GM19452 (cell line): ENCODE measurements around the gene CRELD1.

Experiments used
- ATAC-seq: cut with Tn5 transposase; IDR thresholded peaks from one replicate; pipeline ENCODE4 v1.9.1; 2021; ENCODE audit not compliant: unreplicated experiment

CRELD1 gene

DNA sequence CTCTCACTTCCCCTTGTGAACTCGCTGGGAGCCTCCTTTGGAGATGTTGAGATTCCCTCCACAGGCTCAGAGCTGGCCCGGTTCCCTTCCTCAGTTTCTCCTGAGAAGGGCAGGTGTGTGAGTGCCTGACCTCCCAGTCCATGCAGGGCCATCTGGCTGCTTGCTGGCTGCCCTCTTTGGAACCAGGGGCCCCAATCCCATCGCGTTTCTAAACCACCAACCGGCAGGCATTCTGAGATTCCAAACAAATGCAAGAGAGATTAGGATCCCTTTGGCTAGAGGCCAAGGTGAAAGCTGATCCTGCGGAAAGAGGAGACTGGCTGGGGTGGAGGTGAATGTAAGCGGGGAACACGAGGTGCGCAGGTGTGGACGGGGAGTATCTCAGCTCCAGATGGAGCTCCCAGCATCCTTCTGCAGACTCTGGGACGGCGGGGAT lies 21.5 kb downstream of the CRELD1 start:
- ATAC-seq = no peak

DNA sequence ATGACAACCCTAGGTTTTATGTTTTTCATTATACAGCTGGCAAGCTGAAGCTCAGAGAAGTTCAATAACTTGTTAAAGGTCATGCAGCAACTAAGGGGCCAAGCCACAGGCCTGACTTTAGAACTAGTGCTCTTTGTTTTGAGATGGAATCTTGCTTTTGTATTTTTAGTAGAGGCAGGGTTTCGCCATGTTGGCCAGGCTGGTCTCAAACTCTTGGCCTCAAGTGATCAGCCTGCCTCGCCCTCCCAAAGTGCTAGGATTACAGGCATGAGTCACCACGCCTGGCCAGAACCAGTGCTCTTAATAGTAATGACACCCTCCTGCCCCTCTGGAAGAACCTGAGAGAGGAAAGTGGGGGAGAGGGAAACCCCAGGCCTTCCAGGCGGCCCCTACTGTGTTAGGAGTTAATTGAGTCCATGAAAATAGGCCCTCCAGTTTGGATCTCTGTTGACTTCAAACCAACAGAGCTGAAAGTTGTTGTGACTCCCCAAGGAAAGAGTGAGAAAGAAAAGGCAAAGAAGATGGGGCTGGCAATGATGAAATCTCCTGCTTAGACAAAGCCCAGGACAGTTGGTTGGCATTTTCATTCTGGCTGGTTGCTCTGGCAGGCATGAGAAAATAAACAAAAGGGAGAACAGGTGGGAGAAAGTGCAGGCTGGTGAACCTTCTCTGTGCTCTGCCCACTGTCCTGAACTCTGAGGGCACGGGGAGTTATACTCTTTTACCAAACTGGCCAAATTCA lies 22.1 kb downstream of the CRELD1 start:
- no peak for ATAC-seq

DNA sequence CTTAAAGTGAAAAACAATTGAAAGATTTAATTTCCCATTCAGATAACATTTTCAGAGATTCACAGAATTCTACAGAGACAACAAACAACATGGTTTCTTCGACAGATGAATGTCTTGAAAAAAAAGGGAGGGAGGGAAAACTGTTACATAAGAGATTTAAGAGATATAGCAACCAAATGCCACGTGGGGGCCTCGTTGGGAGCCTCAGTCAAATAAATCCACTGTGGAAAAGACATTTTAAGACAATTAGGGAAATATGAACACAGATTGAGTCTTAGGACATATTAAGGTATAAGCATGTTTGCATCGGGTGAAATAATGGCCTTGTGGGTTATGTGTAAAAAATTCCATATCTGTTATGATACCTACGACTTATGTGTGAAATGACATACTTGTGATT lies 23.6 kb downstream of the CRELD1 start:
- ATAC-seq = no peak

DNA sequence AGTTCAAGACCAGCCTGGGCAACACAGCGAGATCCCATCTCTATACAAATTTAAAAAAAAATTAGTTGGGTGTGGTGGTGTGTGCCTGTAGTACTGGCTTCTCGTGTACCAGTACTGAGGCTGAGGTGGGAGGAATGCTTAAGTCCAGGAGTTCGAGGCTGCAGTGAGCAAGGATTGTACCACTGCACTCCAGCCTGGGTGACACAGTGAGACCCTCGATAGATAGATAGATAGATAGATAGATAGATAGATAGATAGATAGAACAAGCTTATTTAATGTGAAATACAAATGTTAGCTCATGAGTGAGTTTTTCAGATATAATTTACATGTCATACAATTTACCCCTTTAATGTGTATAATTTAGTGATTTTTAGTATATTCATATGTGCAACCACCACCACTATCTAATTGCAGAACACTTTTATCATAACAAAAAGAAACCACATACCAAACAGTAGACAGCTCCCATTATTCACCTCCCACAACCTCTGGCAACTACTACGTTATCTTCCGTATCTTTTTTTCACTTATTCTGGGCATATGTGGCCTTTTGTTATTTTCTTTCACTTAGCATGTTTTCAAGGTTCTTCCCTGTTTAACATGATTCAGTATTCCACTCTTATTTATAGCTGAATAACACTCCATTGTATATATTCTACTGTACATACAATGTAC lies 31.7 kb downstream of the CRELD1 start:
- no peak for ATAC-seq

DNA sequence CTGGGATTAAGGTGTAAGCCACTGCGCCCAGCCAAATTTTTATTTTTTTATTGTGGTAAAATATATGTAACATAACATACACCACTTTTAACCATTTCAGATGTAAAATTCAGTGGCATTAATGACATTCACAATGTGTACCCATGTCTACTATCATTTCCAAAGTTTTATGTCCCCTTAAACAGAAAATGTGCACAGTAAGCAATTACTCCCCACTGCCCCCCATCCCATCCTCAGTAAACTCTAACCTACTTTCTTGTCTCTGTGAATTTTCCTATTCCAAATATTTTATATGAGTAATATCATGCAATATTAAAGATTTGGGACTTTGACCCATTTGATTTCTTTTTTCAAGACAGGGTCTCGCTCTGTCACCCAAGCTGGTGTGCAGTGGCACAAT lies 33.2 kb downstream of the CRELD1 start:
- ATAC-seq = no peak

DNA sequence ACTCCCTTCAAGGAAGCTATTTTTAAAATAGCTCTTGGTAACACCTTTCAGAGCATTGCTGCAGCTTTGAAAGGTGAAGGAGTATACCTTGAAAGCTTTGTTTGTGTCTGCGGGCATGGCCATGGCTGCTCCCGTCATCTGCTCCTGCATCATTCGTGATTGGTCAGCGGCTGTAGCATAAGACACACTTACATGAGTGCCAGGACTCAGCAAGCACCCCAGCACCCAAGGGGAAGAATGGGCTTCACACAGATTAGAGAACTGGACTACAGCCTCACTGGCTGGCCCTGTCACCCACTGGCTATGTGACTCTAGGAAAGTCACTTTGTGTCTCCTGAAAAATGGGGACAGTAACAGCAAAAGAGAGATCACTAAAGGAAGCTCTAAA lies 36.0 kb downstream of the CRELD1 start:
- no peak for ATAC-seq

DNA sequence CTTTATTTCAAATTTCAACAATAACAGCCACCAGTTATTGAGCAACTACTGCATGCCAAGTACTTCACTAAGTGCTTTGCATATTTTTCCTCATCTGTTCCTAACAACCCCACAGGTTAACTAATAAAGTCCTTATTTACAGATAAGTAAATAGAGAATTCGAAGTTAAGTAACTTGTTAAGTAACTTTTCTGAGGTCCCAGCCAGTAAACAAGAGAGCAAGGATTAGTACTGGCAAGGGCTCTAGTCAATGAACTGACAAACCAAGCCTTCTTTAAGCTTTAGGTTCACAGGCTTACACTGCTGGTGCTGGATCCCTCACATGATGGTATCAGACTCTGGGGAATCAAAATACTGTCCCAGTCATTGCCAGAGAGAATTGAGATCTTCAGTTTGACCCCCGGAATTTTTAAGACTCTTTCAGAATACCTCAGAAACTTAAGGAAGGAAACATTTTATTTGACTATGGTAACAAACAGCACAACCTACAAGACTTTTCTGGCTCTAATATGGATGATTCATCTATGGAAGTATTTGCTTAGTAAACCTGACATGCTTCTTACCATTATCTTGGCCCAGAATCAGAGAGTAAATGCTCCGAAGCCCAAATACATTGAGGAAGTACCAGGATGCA lies 36.5 kb downstream of the CRELD1 start:
- no peak for ATAC-seq

DNA sequence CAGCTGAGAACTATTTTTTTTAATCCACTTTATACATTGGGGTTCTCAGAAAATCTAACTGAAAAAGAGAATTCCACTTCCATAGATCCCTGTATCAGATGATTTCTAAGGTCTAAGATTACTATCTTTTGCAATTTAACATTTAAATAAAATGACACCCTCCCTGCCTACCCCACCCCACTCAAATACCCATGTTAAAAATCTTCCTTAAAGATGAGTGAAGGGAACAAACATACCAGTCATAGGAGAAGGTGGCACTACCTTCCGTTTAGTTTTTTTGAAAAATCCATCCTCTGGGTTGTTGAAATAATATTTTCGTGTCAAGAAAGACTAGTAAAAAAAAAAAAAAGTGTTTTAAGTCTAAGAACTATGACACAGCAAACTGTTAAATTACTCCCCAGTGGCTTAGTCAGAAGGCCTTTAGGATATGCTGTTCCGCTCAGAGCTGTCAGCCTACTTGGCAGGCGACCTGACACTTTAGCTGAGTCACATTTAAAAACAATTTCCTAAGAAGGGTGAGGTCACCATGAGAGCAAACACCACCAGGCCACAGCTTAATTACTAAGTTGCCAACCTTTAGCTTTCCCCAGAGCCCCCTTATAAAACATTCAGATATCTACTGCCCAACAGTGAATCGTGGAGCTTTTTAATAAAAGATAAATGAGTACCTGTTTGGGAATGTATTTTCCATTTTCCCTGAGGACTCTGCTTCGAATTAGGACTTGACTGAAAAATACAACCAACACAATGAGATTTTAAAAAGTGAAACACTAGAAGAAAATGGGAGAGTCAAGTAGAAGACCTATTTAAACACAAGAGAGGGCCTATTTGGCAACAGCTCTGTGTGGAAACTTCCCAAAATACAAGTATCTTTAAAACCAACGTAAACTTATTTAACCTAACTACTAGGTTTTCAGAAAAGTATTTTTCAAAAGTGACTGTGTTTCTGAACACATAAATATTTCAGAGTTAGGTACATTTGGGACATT lies 43.4 kb downstream of the CRELD1 start:
- ATAC-seq = no peak

DNA sequence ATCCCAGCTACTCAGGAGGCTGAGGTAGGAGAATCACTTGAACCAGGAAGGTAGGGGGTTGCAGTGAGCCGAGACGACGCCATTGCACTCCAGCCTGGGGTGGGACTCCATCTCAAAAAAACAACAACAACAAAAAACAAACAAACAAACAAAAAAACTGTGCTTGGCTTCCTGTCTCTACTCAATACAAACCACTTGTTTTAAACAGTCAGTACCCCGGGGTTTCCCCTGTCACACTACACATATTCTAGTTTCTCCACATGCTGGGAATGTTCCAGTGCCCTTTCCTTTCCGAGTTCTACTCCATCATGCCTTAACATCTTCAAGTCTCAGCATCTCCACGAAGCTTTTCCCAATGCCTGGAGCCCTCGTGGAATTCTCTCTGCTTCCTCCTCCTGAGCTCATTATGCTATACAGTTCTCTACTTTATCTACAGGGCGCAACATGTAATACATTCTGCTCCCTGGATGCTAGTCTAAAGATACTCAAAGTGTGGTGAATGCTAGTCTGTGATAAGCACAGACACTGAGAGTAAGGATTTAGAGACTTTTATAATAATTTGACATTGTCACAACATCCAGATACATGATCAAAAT lies 45.2 kb downstream of the CRELD1 start:
- ATAC-seq = no peak

DNA sequence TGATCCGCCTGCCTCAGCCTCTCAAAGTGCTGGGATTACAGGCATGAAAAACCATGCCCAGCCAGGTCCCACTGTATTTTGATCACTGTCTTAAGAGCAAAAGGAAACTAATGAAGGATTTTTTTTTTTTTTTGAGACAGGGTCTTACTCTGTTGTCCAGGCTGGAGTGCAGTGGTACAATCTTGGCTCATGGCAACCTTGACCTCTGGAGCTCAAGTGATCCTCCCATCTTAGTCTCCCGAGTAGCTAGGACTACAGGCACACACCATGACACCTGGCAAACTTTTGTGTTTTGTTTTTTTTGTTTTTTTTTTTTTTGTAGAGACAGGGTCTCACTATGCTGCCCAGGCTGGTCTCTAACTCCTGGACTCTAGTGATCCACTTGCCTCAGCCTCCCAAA lies 46.6 kb downstream of the CRELD1 start:
- no peak for ATAC-seq

DNA sequence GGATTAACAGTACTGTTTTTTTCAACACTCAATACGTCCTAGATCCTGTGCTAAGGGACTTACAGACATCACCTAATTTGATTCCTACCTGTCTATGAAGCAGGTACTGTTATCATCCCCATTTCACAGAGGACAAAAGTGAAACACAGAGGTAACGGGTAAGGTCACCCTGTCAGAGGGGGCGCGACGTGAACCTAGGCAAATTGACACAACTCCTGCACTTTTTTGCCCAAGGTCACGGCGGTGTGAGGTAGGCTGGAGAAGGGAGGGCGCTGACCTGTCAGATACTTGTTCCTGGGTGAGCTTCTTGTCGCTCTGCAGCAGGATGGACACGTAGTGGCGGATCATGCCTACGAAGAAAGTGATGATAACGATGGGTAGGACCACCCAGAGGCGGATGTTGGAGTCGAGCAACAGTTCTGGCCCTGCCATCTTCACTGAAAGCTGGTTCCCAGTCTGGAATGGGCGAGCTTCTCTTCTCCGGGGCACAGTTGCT lies 52.6 kb downstream of the CRELD1 start:
- peak; percentile 31 for ATAC-seq

DNA sequence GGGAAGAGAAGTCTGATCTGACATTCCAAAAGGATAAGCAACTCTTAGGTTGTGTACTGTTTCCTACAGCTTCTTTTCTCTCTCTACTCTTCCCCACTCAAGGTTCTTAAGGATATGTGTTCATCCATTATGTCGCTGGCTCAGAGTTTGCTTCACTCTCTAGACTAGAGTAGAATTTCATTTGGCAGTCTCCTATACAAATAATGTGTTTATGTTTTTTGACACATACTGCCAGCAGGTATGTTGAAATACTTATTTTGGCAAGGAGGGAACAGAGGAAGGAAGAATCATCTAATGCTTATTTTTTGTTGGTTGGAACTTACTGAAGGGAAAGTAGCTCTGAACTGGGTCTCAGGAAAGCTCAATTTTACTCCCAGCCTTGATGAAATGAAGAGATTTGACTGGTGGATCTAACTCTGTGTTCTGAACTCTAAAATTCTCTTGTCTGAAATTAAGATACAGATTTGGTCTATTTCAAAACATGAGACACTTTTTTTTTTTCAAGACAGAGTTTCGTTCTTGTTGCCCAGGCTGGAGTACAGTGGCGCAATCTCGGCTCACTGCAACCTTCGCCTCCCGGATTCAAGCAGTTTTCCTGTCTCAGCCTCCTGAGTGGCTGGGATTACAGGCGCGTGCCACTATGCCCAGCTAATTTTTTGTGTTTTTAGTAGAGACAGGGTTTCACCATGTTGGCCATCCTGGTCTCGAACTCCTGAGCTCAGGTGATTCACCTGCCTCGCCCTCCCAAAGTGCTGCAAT lies 60.6 kb downstream of the CRELD1 start:
- no peak for ATAC-seq
